Esophagus squamous epithelium (tissue), 5 donors: ENCODE results near the gene MZT2A. TPM values are rescaled to one million over a fixed set of nuclear protein-coding genes. Genes with fewer than 3 reads are reported as not detected.
"Not testable (repeated sequence)": the region's sequence is repeated elsewhere in the genome, so short reads cannot be mapped to it uniquely, and the experiment has no call there.

Experiments used
- DNase-seq: peaks from one replicate; lab custom pipeline; 2025; lab: John Stamatoyannopoulos, UW
- H3K27ac ChIP-seq, 4 donors: fragments of 200-600 bp; sonication (generic); one replicate each; pipeline ENCODE4 v1.5.1; 2016 to 2019; ENCODE audit warnings: mild to moderate bottlenecking in 1 of 4
- H3K27me3 ChIP-seq, 4 donors: fragments of 200-600 bp; sonication (generic); 1 replicate in 3 of 4; 2 replicates in 1 of 4; pipeline versions ENCODE4 v1.5.1 to v1.6.0; 2017 to 2021; ENCODE audit warnings: antibody characterized with exemption in 1 of 4
- H3K36me3 ChIP-seq, 3 donors: fragments of 200-600 bp; sonication (generic); one replicate each; pipeline ENCODE4 v1.5.1; 2016 to 2019
- H3K4me1 ChIP-seq, 3 donors: fragments of 200-600 bp; sonication (generic); one replicate each; pipeline ENCODE4 v1.5.1; 2017 to 2019
- H3K4me3 ChIP-seq, 4 donors: fragments of 200-600 bp; sonication (generic); 1 replicate in 3 of 4; 2 replicates in 1 of 4; pipeline ENCODE4 v1.5.1; 2016 to 2019; ENCODE audit warnings: mild to moderate bottlenecking in 2 of 4, moderate library complexity in 1 of 4
- H3K9me3 ChIP-seq, 3 donors: fragments of 200-600 bp; sonication (generic); one replicate each; pipeline ENCODE4 v1.5.1; 2016 to 2019
- CTCF ChIP-seq, 6 experiments: fragments of 450-650 bp in 4 of 6; fragments of 200-600 bp in 2 of 6; sonication (generic) in 2 of 6; IDR thresholded peaks; one replicate each; pipeline ENCODE4 v1.5.1; 2016 to 2019; ENCODE audit warnings: antibody characterized with exemption in 6 of 6, mild to moderate bottlenecking in 4 of 6, moderate library complexity in 4 of 6
- POLR2A ChIP-seq, 4 donors: fragments of 450-650 bp; IDR thresholded peaks; one replicate each; pipeline ENCODE4 v1.6.1; 2017; ENCODE audit warnings: antibody characterized with exemption in 4 of 4, mild to moderate bottlenecking in 4 of 4, moderate library complexity in 3 of 4
- WGBS, 2 donors: methylation state at CpG; one replicate each; pipeline ENCODE4 v1.1.5; 2018; 5-methylcytosine and 5-hydroxymethylcytosine counted together
- intact Hi-C: fragments of 100-400 bp; cut with DNase I; formaldehyde crosslinking; loops from one replicate; pipeline ENCODE4 v1.15.0; 2022
- total RNA-seq, 4 donors: library from RNA; depleted of rRNA; stranded (reverse); fragments of >200 nt; gene quantifications; one replicate each; pipeline ENCODE4 v1.1.0, GENCODE V29; 2016
- donor health status: DM: yes; HTN: yes; CAD: no.

MZT2A gene
- total RNA-seq, 4 donors from 2014 or later, result 101 to 169 (median 118) TPM

GRCh38 chr2:131445896-131446295 is 46.3 kb downstream of the MZT2A start:
- no peaks in the 10 kb centered on the region for H3K4me1 ChIP-seq
- TF ChIP-seq CTCF (IDR thresholded peaks at IDR 0.05) (no peak), POLR2A (IDR thresholded peaks at IDR 0.05) (no peak)
- peaks cover 0 to 4% (median 0%) of the 10 kb centered on the region in 4 donors for H3K27me3 ChIP-seq
- 94 to 95% methylated on average over 11 to 15 of the region's 19 CpGs for WGBS, 2 donors
- intact Hi-C loops, result no loop called here
- DNase-seq, result no peak
- H3K27ac ChIP-seq, result no peak overlapping the region
- H3K9me3 ChIP-seq, result no peaks in the 10 kb centered on the region
- H3K36me3 ChIP-seq, result no peaks in the 10 kb centered on the region
- no peak overlapping the region for H3K4me3 ChIP-seq

- WGBS, 2 donors, result no CpG with 5 or more reads among the region's 21 CpGs
- H3K27ac ChIP-seq, intact Hi-C loops, H3K9me3 ChIP-seq, H3K4me1 ChIP-seq, H3K36me3 ChIP-seq, DNase-seq, H3K27me3 ChIP-seq, H3K4me3 ChIP-seq: not testable (repeated sequence)
Observed at GRCh38 chr2:131445515-131445797, 46.7 kb downstream of the MZT2A start.

GRCh38 chr2:131444736-131445514 is 47.3 kb downstream of the MZT2A start:
- H3K4me3 ChIP-seq, H3K27ac ChIP-seq, intact Hi-C loops, DNase-seq, H3K9me3 ChIP-seq, H3K4me1 ChIP-seq, H3K36me3 ChIP-seq, H3K27me3 ChIP-seq: not testable (repeated sequence)
- 92 to 97% methylated on average over 22 to 29 of the region's 90 CpGs for WGBS, 2 donors

GRCh38 chr2:131440742-131441468 is 51.3 kb downstream of the MZT2A start:
- H3K4me1 ChIP-seq, H3K27ac ChIP-seq, DNase-seq, H3K36me3 ChIP-seq, H3K27me3 ChIP-seq, H3K9me3 ChIP-seq, H3K4me3 ChIP-seq, intact Hi-C loops: not testable (repeated sequence)
- WGBS, 2 donors, result 57 to 70% methylated on average over 7 of the region's 7 CpGs

Other genes with a start within 250 kb of the MZT2A start
- gene RAB6D, start 128.2 kb downstream of the MZT2A start, total RNA-seq, result under 1 TPM in 1 of 4 donors, not detected in 3; 0.15 TPM
- not detected for gene TUBA3D, start 16.3 kb downstream of the MZT2A start, total RNA-seq
- 1 to 10 TPM; 2.3 to 3.8 (median 2.7) TPM for gene CCDC74A, start 35.5 kb upstream of the MZT2A start, total RNA-seq